Measurements from ENCODE around the gene MAP3K10.

Gene MAP3K10

GRCh38 chr19:40255619-40256166 is 64.5 kb downstream of the MAP3K10 start:
- in situ Hi-C loops (cut with HindIII; ENCODE audit: low pct_unique_long_range_greater_than_20kb, low sequenced_read_pairs), result no loop called here
- DNase-seq (ENCODE audit: low read depth in 1 of 2, low spot score in 1 of 2), result no peak

GRCh38 chr19:40256512-40256911 is 65.3 kb downstream of the MAP3K10 start:
- in situ Hi-C loops (cut with HindIII; ENCODE audit: low pct_unique_long_range_greater_than_20kb, low sequenced_read_pairs), result no loop called here
- TF ChIP-seq JUND (IDR thresholded peaks at IDR 0.05; ENCODE audit: low read depth), result no peak
- DNase-seq (ENCODE audit: low read depth in 1 of 2, low spot score in 1 of 2), result no peak

More at GRCh38 chr19:40255619-40256166, 64.5 kb downstream of the MAP3K10 start:
- no peak for TF ChIP-seq JUND (IDR thresholded peaks at IDR 0.05; ENCODE audit: low read depth)

GRCh38 chr19:40257096-40257517 is 65.9 kb downstream of the MAP3K10 start:
- no peak for TF ChIP-seq JUND (IDR thresholded peaks at IDR 0.05; ENCODE audit: low read depth)
- in situ Hi-C loops (cut with HindIII; ENCODE audit: low pct_unique_long_range_greater_than_20kb, low sequenced_read_pairs), result no loop called here
- peak in 1 of 2 experiments; percentile 25 for DNase-seq (ENCODE audit: low read depth in 1 of 2, low spot score in 1 of 2)

- TF ChIP-seq JUND (IDR thresholded peaks at IDR 0.05; ENCODE audit: low read depth), result no peak
- in situ Hi-C loops (cut with HindIII; ENCODE audit: low pct_unique_long_range_greater_than_20kb, low sequenced_read_pairs), result no loop called here
- DNase-seq (ENCODE audit: low read depth in 1 of 2, low spot score in 1 of 2), result no peak
These were observed 70.4 kb downstream of the MAP3K10 start for GRCh38 chr19:40261631-40262030.

GRCh38 chr19:40262422-40262821 is 71.2 kb downstream of the MAP3K10 start:
- TF ChIP-seq JUND (IDR thresholded peaks at IDR 0.05; ENCODE audit: low read depth), result no peak
- in situ Hi-C loops (cut with HindIII; ENCODE audit: low pct_unique_long_range_greater_than_20kb, low sequenced_read_pairs), result no loop called here
- no peak for DNase-seq (ENCODE audit: low read depth in 1 of 2, low spot score in 1 of 2)

- TF ChIP-seq JUND (IDR thresholded peaks at IDR 0.05; ENCODE audit: low read depth), result no peak
- in situ Hi-C loops (cut with HindIII; ENCODE audit: low pct_unique_long_range_greater_than_20kb, low sequenced_read_pairs), result no loop called here
- DNase-seq (ENCODE audit: low read depth in 1 of 2, low spot score in 1 of 2), result no peak
These were observed 72.5 kb downstream of the MAP3K10 start for GRCh38 chr19:40263440-40264313.

GRCh38 chr19:40264314-40265054 is 73.3 kb downstream of the MAP3K10 start:
- DNase-seq (ENCODE audit: low read depth in 1 of 2, low spot score in 1 of 2), result no peak
- in situ Hi-C loops (cut with HindIII; ENCODE audit: low pct_unique_long_range_greater_than_20kb, low sequenced_read_pairs), result no loop called here
- no peak for TF ChIP-seq JUND (IDR thresholded peaks at IDR 0.05; ENCODE audit: low read depth)
